Activated CD8-positive, alpha-beta memory T cell treated with anti-CD3 and anti-CD28 coated beads, Interleukin-2, amount 50 U/mL, for 1 hour (primary cell): Measurements from ENCODE around the gene TM4SF1.
"Not testable (repeated sequence)": the region's sequence is repeated elsewhere in the genome, so short reads cannot be mapped to it uniquely, and the experiment has no call there.

Experiments used
- DNase-seq: peaks from one replicate; pipeline ENCODE4 v3.0.0-alpha.2; 2020; ENCODE audit errors: extremely low read depth

Gene TM4SF1

GRCh38 chr3:149343951-149344350 is 33.5 kb downstream of the TM4SF1 start:
- DNase-seq, result no peak

GRCh38 chr3:149342413-149343380 is 34.8 kb downstream of the TM4SF1 start:
- DNase-seq, result no peak

- DNase-seq, result no peak
These were observed 37.0 kb downstream of the TM4SF1 start for GRCh38 chr3:149340310-149340933.

- DNase-seq, result no peak
These were observed 37.5 kb downstream of the TM4SF1 start for GRCh38 chr3:149339931-149340309.

GRCh38 chr3:149337486-149337885 is 40.0 kb downstream of the TM4SF1 start:
- DNase-seq, result not testable (repeated sequence)

GRCh38 chr3:149336925-149337324 is 40.5 kb downstream of the TM4SF1 start:
- DNase-seq, result no peak

GRCh38 chr3:149333176-149333859 is 44.1 kb downstream of the TM4SF1 start, which contains the start of gene TM4SF18:
Gene TM4SF18 (minus strand): TSS chr3:149333636. CDS start chr3:149333382, 254 bp downstream.
- no peak for DNase-seq

GRCh38 chr3:149332771-149333170 is 44.7 kb downstream of the TM4SF1 start:
- no peak for DNase-seq

GRCh38 chr3:149332227-149332765 is 45.2 kb downstream of the TM4SF1 start:
- DNase-seq, result no peak

- no peak for DNase-seq
These were observed 46.1 kb downstream of the TM4SF1 start for GRCh38 chr3:149331396-149331795.

- no peak for DNase-seq
These were observed 46.7 kb downstream of the TM4SF1 start for GRCh38 chr3:149330609-149331331.

- no peak for DNase-seq
These were observed 50.3 kb downstream of the TM4SF1 start for GRCh38 chr3:149327156-149327555.

- no peak for DNase-seq
These were observed 51.9 kb downstream of the TM4SF1 start for GRCh38 chr3:149325581-149325980.

GRCh38 chr3:149324332-149324731 is 53.1 kb downstream of the TM4SF1 start:
- DNase-seq, result no peak

- DNase-seq, result no peak
These were observed 55.8 kb downstream of the TM4SF1 start for GRCh38 chr3:149321640-149322039.

GRCh38 chr3:149321136-149321535 is 56.3 kb downstream of the TM4SF1 start:
- DNase-seq, result no peak

GRCh38 chr3:149319750-149320149 is 57.7 kb downstream of the TM4SF1 start:
- DNase-seq, result no peak
